ENCODE results near the gene SWSAP1. TPM values are rescaled to one million over a fixed set of nuclear protein-coding genes. Genes with fewer than 3 reads are reported as not detected.
"Not testable (repeated sequence)": the region's sequence is repeated elsewhere in the genome, so short reads cannot be mapped to it uniquely, and the experiment has no call there.

Gene SWSAP1
- total and polyA plus RNA-seq, 12 donors, result 2.1 to 8.4 (median 4.4) TPM

- 43 to 58% (median 56%) methylated on average over 30 to 44 of the region's 44 CpGs for whole genome bisulfite sequencing, 4 donors
- intact Hi-C loops (cut with DNase I), result no loop called here
- no peak overlapping the region for H3K4me3 ChIP-seq
- H3K9me3 ChIP-seq (replicated peaks in 1 of 3), result no peaks in the 10 kb centered on the region
- H3K36me3 ChIP-seq (replicated peaks in 1 of 2), result no peaks in the 10 kb centered on the region
- no peak for DNase-seq
- TF ChIP-seq, protein P1, sequence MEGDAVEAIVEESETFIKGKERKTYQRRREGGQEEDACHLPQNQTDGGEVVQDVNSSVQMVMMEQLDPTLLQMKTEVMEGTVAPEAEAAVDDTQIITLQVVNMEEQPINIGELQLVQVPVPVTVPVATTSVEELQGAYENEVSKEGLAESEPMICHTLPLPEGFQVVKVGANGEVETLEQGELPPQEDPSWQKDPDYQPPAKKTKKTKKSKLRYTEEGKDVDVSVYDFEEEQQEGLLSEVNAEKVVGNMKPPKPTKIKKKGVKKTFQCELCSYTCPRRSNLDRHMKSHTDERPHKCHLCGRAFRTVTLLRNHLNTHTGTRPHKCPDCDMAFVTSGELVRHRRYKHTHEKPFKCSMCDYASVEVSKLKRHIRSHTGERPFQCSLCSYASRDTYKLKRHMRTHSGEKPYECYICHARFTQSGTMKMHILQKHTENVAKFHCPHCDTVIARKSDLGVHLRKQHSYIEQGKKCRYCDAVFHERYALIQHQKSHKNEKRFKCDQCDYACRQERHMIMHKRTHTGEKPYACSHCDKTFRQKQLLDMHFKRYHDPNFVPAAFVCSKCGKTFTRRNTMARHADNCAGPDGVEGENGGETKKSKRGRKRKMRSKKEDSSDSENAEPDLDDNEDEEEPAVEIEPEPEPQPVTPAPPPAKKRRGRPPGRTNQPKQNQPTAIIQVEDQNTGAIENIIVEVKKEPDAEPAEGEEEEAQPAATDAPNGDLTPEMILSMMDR (IDR thresholded peaks at IDR 0.05), result peak in 3 of 6 experiments; percentile 11 to 26 (median 25)
- no peak for TF ChIP-seq POLR2A (IDR thresholded peaks at IDR 0.05)
- peaks cover 0 to 16% of the 10 kb centered on the region in 2 donors for H3K4me1 ChIP-seq (replicated peaks in 1 of 2)
- no peak overlapping the region for H3K27ac ChIP-seq
- no peaks in the 10 kb centered on the region for H3K27me3 ChIP-seq
Observed at GRCh38 chr19:11405846-11406643, 31.6 kb downstream of the SWSAP1 start.

- H3K9me3 ChIP-seq (replicated peaks in 1 of 3); DNase-seq; intact Hi-C loops (cut with DNase I); H3K4me3 ChIP-seq; H3K27ac ChIP-seq; H3K36me3 ChIP-seq (replicated peaks in 1 of 2); H3K27me3 ChIP-seq: not testable (repeated sequence)
- H3K4me1 ChIP-seq (replicated peaks in 1 of 2), result peaks cover 0 to 16% of the 10 kb centered on the region in 2 donors
- WGBS, 4 donors, result 72 to 94% (median 75%) methylated on average over 11 to 12 of the region's 12 CpGs
Observed at GRCh38 chr19:11406703-11407236, 32.3 kb downstream of the SWSAP1 start.

DNA sequence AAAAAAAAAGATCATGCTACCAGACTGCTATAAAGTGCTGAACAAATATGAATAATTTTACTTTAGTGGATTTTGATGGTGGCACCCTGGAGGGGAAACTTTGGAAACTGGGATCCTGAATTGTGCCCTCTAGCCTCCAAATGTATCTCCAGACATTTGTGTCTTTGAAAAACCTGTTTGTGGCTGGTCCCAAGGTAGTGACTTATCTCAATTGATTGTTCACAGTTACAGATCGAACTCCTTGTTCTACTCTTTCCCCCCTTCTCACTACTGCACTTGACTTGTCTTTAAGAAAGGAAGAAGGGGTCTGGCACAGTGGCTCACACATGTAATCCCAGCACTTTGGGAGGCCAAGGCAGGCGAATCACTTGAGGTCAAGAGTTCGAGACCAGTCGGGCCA, 34.1 kb downstream of the SWSAP1 start:
- DNase-seq, result no peak
- H3K27me3 ChIP-seq, result no peaks in the 10 kb centered on the region
- WGBS, 4 donors, result 77 to 89% (median 82%) methylated on average over 3 to 4 of the region's 4 CpGs

DNA sequence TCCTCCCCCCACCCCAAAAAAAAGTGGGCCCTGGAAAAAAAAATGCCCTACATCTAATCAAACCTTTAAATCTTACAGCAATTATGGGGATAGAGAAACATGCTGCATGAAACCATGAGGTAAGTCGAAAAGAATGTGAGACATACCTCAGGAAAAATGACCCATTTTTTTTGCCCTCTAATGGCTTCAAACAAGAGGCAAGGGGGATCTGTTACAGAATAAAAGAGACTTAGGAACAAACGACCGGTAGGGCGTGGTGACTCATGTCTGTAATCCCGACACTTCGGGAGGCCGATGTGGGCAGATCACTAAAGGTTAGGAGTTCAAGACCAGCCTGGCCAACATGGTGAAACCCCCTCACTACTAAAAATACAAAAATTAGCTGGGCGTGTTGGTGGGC, 36.2 kb downstream of the SWSAP1 start:
- no peak for DNase-seq
- no peaks in the 10 kb centered on the region for H3K27me3 ChIP-seq
- intact Hi-C loops (cut with DNase I), result no loop called here
- no peak overlapping the region for H3K4me3 ChIP-seq
- H3K9me3 ChIP-seq (replicated peaks in 1 of 3), result no peaks in the 10 kb centered on the region
- H3K36me3 ChIP-seq (replicated peaks in 1 of 2), result no peaks in the 10 kb centered on the region
- H3K4me1 ChIP-seq (replicated peaks in 1 of 2), result peaks cover 0 to 4% of the 10 kb centered on the region in 2 donors
- WGBS, 4 donors, result 54 to 77% (median 65%) methylated on average over 8 of the region's 8 CpGs
- H3K27ac ChIP-seq, result no peak overlapping the region
- TF ChIP-seq, protein P1 (IDR thresholded peaks at IDR 0.05), result no peak
- TF ChIP-seq POLR2A (IDR thresholded peaks at IDR 0.05), result no peak

More for the DNA sequence above, 34.1 kb downstream of the SWSAP1 start:
- no peaks in the 10 kb centered on the region for H3K9me3 ChIP-seq (replicated peaks in 1 of 3)
- TF ChIP-seq POLR2A (IDR thresholded peaks at IDR 0.05), result no peak
- TF ChIP-seq, protein P1 (IDR thresholded peaks at IDR 0.05), result no peak
- no peak overlapping the region for H3K27ac ChIP-seq
- H3K4me1 ChIP-seq (replicated peaks in 1 of 2), result peaks cover 0 to 16% of the 10 kb centered on the region in 2 donors
- intact Hi-C loops (cut with DNase I), result no loop called here
- no peaks in the 10 kb centered on the region for H3K36me3 ChIP-seq (replicated peaks in 1 of 2)
- H3K4me3 ChIP-seq, result no peak overlapping the region
